T-helper 2 cell treated with Interferon-gamma antibody and Interleukin-4, amounts not matched to agents 5 μg/mL and 100 μg/mL, for 36 hours (primary cell): ENCODE results near the gene ATP6V0A4.
"Not testable (repeated sequence)": the region's sequence is repeated elsewhere in the genome, so short reads cannot be mapped to it uniquely, and the experiment has no call there.

ENCODE experiments used
- DNase-seq: peaks from one replicate; pipeline ENCODE4 v3.0.0; 2021; ENCODE audit warnings: low spot score
- H3K27ac Mint-ChIP-seq: one replicate; pipeline ENCODE4 v1.8.0; 2021; ENCODE audit warnings: mild to moderate bottlenecking, mixed read lengths
- H3K27me3 Mint-ChIP-seq: one replicate; pipeline ENCODE4 v1.8.0; 2021; ENCODE audit warnings: low read depth, mixed read lengths
- H3K36me3 Mint-ChIP-seq: one replicate; pipeline ENCODE4 v1.8.0; 2021; ENCODE audit warnings: low read depth, mixed read lengths
- H3K4me1 Mint-ChIP-seq: one replicate; pipeline ENCODE4 v1.8.0; 2021; ENCODE audit warnings: low read depth, mixed read lengths
- H3K4me3 Mint-ChIP-seq: one replicate; pipeline ENCODE4 v1.8.0; 2022; ENCODE audit warnings: mild to moderate bottlenecking, moderate library complexity, mixed read lengths
- H3K9me3 Mint-ChIP-seq: one replicate; pipeline ENCODE4 v1.8.0; 2021; ENCODE audit warnings: mixed read lengths

The ATP6V0A4 gene

DNA sequence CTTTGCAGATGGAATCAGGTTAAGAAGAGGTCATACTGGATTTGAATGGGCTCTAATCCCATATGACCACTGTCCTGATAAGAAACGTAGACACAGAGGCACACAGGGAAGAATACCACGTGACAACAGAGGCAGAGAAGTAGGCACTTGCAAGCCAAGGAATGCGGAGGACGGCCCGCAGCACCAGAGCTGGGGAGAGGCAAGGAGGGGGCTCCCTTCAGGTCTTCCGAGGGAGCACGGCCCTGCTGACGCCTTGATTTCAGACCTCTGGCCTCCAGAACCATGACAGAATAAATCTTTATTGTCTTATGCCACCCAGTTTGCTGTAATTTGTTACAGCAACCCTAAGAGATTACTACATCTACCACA lies 44.9 kb downstream of the ATP6V0A4 start:
- H3K36me3 Mint-ChIP-seq, result no peaks in the 10 kb centered on the region
- H3K4me3 Mint-ChIP-seq, result peak overlapping the region; percentile 55
- H3K9me3 Mint-ChIP-seq, result no peaks in the 10 kb centered on the region
- peaks cover 3% of the 10 kb centered on the region for H3K27me3 Mint-ChIP-seq
- DNase-seq, result no peak
- peaks cover 44% of the 10 kb centered on the region for H3K4me1 Mint-ChIP-seq
- peak overlapping the region; percentile 87 for H3K27ac Mint-ChIP-seq

GRCh38 chr7:138752518-138753149 lies 45.4 kb downstream of the ATP6V0A4 start:
- Mint-ChIP-seq H3K27me3 (peaks cover 3% of the 10 kb centered on the region), H3K4me1 (peaks cover 44% of the 10 kb centered on the region), H3K4me3 (peak overlapping the region; percentile 55), H3K36me3 (no peaks in the 10 kb centered on the region), H3K9me3 (no peaks in the 10 kb centered on the region), H3K27ac (peak overlapping the region; percentile 87)
- DNase-seq, result peak; percentile 83

- Mint-ChIP-seq H3K4me3 (no peak overlapping the region), H3K27ac (peak overlapping the region; percentile 22)
- DNase-seq, result no peak
These were observed 47.0 kb downstream of the ATP6V0A4 start for GRCh38 chr7:138750901-138751464.

DNA sequence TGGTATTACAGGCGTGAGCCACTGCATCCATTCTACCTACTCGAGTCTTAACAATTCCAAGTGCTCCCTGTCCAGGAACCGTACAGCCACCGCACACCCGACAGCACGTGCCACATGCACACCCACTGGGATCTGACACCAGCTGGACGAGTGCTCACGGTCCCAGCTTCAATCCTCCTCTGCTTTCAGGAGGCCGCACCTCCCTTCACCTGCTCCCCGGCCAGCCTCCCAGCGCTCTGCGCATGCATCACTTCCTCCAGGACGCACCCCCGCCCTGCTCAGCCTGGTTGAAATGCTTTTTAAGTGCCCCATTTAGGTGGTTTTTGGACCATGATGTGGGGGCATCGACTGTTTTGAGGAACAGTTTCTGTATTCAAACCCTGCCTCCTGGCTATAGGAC lies 47.5 kb downstream of the ATP6V0A4 start:
- Mint-ChIP-seq H3K4me3 (no peak overlapping the region), H3K27me3 (peaks cover 3% of the 10 kb centered on the region), H3K27ac (no peak overlapping the region), H3K36me3 (no peaks in the 10 kb centered on the region), H3K9me3 (no peaks in the 10 kb centered on the region), H3K4me1 (peaks cover 40% of the 10 kb centered on the region)
- DNase-seq, result no peak

More at GRCh38 chr7:138750901-138751464, 47.0 kb downstream of the ATP6V0A4 start:
- Mint-ChIP-seq H3K9me3 (no peaks in the 10 kb centered on the region), H3K36me3 (no peaks in the 10 kb centered on the region), H3K4me1 (peaks cover 40% of the 10 kb centered on the region), H3K27me3 (peaks cover 3% of the 10 kb centered on the region)

DNA sequence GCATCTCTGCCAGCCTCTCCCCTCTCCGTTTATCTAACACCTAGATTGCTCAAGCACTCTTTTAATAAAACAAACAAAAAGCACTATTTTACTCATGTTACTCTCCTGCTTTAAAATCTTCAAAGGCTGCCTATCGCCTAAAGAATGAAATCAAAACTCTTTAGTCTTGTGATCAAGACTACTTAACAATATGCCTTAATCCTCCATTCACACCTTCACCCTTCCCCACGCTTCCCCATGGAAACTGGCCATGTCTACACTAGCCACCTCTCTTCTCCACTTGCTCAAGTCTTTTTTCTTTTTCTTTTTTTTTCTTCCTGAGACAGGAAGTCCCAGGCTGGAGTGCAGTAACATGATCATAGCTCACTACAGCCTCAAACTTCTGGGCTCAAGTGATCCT lies 48.0 kb downstream of the ATP6V0A4 start:
- peaks cover 3% of the 10 kb centered on the region for H3K27me3 Mint-ChIP-seq
- H3K27ac Mint-ChIP-seq, result no peak overlapping the region
- peaks cover 43% of the 10 kb centered on the region for H3K4me1 Mint-ChIP-seq
- no peak for DNase-seq
- no peak overlapping the region for H3K4me3 Mint-ChIP-seq
- H3K9me3 Mint-ChIP-seq, result no peaks in the 10 kb centered on the region
- no peaks in the 10 kb centered on the region for H3K36me3 Mint-ChIP-seq

- Mint-ChIP-seq H3K4me1 (peaks cover 41% of the 10 kb centered on the region), H3K27ac (no peak overlapping the region), H3K9me3 (no peaks in the 10 kb centered on the region), H3K4me3 (no peak overlapping the region), H3K36me3 (no peaks in the 10 kb centered on the region), H3K27me3 (peaks cover 3% of the 10 kb centered on the region)
- no peak for DNase-seq
These were observed 49.3 kb downstream of the ATP6V0A4 start for GRCh38 chr7:138748666-138749065.

- Mint-ChIP-seq H3K27me3 (peaks cover 3% of the 10 kb centered on the region), H3K27ac (no peak overlapping the region), H3K4me3 (no peak overlapping the region), H3K4me1 (peaks cover 25% of the 10 kb centered on the region), H3K36me3 (no peaks in the 10 kb centered on the region), H3K9me3 (no peaks in the 10 kb centered on the region)
- DNase-seq, result no peak
These were observed 51.9 kb downstream of the ATP6V0A4 start for GRCh38 chr7:138746073-138746472.

DNA sequence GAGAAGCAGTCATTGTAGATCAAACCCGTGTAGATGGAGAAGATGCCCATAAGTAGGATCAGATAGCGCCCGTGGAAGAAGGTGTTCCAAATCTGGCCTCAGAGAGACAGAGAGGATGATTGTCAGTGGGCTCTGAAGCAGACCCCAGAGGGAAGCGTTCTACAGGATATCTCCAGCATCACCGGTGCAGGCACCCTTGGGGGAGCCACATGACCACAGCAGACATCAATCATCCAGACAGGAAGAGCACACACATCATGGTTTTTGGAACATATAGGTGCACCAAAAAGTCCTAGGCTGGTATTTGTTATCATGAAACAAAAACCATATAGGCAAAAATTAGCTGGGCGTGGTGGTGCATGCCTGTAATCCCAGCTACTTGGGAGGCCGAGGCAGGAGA lies 52.8 kb downstream of the ATP6V0A4 start:
- Mint-ChIP-seq H3K4me1 (peaks cover 21% of the 10 kb centered on the region), H3K9me3 (no peaks in the 10 kb centered on the region), H3K27ac (no peak overlapping the region), H3K36me3 (no peaks in the 10 kb centered on the region), H3K27me3 (peaks cover 3% of the 10 kb centered on the region), H3K4me3 (no peak overlapping the region)
- DNase-seq, result no peak

DNA sequence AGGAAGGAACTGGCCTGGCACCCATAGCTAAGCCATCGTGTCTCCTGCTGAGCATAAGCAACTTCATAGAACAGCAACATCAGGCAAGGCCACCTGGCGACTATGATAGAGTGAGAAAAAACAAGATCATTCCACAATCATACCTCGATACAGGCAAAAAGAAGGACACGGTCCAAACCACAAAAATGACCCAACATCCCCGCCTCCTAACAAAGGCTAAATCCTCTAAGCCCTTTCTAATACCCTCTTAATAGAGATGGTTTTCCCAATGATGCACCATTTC lies 56.6 kb downstream of the ATP6V0A4 start:
- Mint-ChIP-seq H3K4me1 (peaks cover 12% of the 10 kb centered on the region), H3K27ac (no peak overlapping the region), H3K4me3 (no peak overlapping the region), H3K36me3 (no peaks in the 10 kb centered on the region), H3K27me3 (no peaks in the 10 kb centered on the region), H3K9me3 (peaks cover 4% of the 10 kb centered on the region)
- DNase-seq, result no peak

- H3K9me3 Mint-ChIP-seq, result peaks cover 4% of the 10 kb centered on the region
- no peak overlapping the region for H3K27ac Mint-ChIP-seq
- H3K36me3 Mint-ChIP-seq, result no peaks in the 10 kb centered on the region
- no peak for DNase-seq
- H3K4me3 Mint-ChIP-seq, result no peak overlapping the region
- no peaks in the 10 kb centered on the region for H3K27me3 Mint-ChIP-seq
- peaks cover 6% of the 10 kb centered on the region for H3K4me1 Mint-ChIP-seq
These were observed 58.1 kb downstream of the ATP6V0A4 start for GRCh38 chr7:138739859-138740258.

GRCh38 chr7:138738551-138739335 lies 59.3 kb downstream of the ATP6V0A4 start:
- H3K4me1 Mint-ChIP-seq, result peaks cover 5% of the 10 kb centered on the region
- H3K27me3 Mint-ChIP-seq, result no peaks in the 10 kb centered on the region
- no peak overlapping the region for H3K27ac Mint-ChIP-seq
- H3K4me3 Mint-ChIP-seq, result no peak overlapping the region
- DNase-seq, result peak; percentile 67
- H3K9me3 Mint-ChIP-seq, result peaks cover 4% of the 10 kb centered on the region
- H3K36me3 Mint-ChIP-seq, result no peaks in the 10 kb centered on the region

DNA sequence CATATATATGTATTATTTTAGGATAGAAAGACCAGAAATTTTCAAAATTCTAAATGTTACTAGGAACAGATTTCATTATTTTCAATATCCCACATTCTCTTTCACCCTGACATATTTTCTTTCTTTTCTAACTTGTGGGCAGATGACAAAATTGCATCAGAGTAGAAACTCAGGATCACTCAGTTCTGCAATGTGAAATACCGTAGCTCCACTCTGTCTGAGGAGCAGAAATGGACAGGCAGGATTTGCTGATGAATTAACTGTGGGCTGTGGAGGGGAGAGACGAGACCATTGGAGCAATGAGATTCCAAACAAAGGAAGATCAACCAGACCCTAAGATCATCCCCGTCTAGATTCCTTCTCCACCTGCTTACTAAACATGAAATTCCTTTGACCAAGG lies 59.9 kb downstream of the ATP6V0A4 start:
- H3K9me3 Mint-ChIP-seq, result peaks cover 4% of the 10 kb centered on the region
- DNase-seq, result no peak
- H3K27ac Mint-ChIP-seq, result no peak overlapping the region
- no peak overlapping the region for H3K4me3 Mint-ChIP-seq
- H3K27me3 Mint-ChIP-seq, result no peaks in the 10 kb centered on the region
- H3K4me1 Mint-ChIP-seq, result peaks cover 5% of the 10 kb centered on the region
- no peaks in the 10 kb centered on the region for H3K36me3 Mint-ChIP-seq

DNA sequence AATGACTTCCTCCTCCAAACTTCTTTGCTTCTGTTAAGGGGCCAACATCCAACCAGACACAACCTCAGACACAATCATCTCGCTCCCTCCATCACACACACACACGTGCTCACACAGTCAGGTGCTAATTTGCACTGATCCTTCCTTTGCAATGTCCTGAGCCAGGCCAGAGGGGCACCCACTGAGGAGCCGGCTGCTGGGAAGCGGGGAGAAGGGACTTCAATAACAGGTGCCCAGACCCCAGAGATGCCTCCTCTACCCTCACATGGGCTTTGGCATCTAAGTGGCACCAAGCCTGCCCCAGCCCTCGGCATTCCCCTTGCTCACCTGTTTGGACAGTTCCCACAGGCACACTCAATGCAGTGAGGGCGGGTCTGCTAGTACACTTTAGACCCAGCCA lies 62.6 kb downstream of the ATP6V0A4 start:
- Mint-ChIP-seq H3K27me3 (no peaks in the 10 kb centered on the region), H3K27ac (no peak overlapping the region), H3K4me3 (no peak overlapping the region), H3K4me1 (peaks cover 5% of the 10 kb centered on the region), H3K36me3 (no peaks in the 10 kb centered on the region), H3K9me3 (peaks cover 4% of the 10 kb centered on the region)
- no peak for DNase-seq

DNA sequence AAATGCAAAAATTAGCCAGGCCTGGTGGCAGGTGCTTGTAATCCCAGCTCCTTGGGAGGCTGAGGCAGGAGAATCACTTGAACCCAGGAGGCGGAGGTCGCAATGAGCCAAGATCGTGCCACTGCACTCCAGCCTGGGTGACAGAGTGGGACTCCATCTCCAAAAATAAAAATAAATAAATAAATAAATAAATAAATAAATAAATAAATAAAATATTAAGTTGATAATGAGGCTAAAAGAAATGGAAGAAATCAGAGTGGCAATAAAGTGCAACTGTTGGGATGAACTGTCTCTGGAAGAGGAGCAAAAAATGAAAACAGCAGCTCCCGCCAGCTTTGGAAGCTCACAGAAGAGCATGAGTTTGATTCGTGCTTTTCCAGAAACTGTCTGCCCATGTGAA lies 66.3 kb downstream of the ATP6V0A4 start:
- not testable (repeated sequence) for H3K36me3 Mint-ChIP-seq, H3K9me3 Mint-ChIP-seq, H3K4me3 Mint-ChIP-seq

More for the DNA sequence above, 66.3 kb downstream of the ATP6V0A4 start:
- H3K4me1 Mint-ChIP-seq, DNase-seq, H3K27me3 Mint-ChIP-seq, H3K27ac Mint-ChIP-seq: not testable (repeated sequence)
